Upper lobe of left lung (tissue), 4 donors: ENCODE data around the gene FRK.

Source experiments
- EP300 ChIP-seq, 4 donors: sonication (generic); formaldehyde crosslinking; IDR thresholded peaks; one replicate each; pipeline ENCODE4 v1.5.1; 2017; ENCODE audit warnings: antibody characterized with exemption in 4 of 4, control low read depth in 2 of 4
- TF ChIP-seq, protein P1 (sequence below), 6 experiments: fragments of 450-650 bp in 4 of 6; fragments of 200-600 bp in 2 of 6; sonication (generic) in 2 of 6; IDR thresholded peaks; one replicate each; pipeline ENCODE4 v1.5.1; 2016 to 2019; ENCODE audit warnings: antibody characterized with exemption in 6 of 6

DNA sequence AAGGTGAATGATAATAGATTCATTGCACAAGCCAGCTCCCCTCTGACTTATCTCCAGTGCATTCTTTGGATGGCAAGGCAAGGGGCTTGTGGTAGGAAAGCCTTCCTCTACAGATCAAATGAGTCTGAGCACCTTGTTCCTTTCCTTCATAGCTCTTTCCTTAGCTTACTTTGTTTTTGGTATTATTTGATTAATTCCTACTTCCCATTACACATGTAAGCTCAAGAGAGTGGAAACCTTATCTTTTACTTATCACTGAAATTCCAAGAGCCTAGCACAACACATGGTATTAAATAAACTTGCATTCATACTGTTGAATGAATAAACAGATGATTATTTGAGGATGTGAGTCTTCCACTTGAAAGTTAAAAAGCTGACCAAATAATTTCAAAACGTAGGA lies 41.7 kb downstream of the FRK start:
- TF ChIP-seq, protein P1, sequence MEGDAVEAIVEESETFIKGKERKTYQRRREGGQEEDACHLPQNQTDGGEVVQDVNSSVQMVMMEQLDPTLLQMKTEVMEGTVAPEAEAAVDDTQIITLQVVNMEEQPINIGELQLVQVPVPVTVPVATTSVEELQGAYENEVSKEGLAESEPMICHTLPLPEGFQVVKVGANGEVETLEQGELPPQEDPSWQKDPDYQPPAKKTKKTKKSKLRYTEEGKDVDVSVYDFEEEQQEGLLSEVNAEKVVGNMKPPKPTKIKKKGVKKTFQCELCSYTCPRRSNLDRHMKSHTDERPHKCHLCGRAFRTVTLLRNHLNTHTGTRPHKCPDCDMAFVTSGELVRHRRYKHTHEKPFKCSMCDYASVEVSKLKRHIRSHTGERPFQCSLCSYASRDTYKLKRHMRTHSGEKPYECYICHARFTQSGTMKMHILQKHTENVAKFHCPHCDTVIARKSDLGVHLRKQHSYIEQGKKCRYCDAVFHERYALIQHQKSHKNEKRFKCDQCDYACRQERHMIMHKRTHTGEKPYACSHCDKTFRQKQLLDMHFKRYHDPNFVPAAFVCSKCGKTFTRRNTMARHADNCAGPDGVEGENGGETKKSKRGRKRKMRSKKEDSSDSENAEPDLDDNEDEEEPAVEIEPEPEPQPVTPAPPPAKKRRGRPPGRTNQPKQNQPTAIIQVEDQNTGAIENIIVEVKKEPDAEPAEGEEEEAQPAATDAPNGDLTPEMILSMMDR (IDR thresholded peaks at IDR 0.05): no peak
- no peak for TF ChIP-seq EP300 (IDR thresholded peaks at IDR 0.05)
